ENCODE data around the gene TRNP1. TPM values are rescaled to one million over a fixed set of nuclear protein-coding genes. Genes with fewer than 3 reads are reported as not detected.

The TRNP1 gene
- polyA plus RNA-seq, 3 donors, result 0.55 to 2.8 (median 0.92) TPM

GRCh38 chr1:26965213-26965612 lies 28.3 kb upstream of the TRNP1 start:
- H3K9me3 Mint-ChIP-seq, result peaks cover 0 to 4% (median 2%) of the 10 kb centered on the region in 7 donors
- peaks cover 0 to 3% of the 10 kb centered on the region in 2 donors for H3K4me1 ChIP-seq (ENCODE audit: control insufficient read depth in 1 of 2, insufficient read depth in 2 of 2, low read length in 2 of 2)
- H3K27ac Mint-ChIP-seq, result no peak overlapping the region
- no peak overlapping the region for H3K27ac ChIP-seq (ENCODE audit: low read depth in 1 of 2, low read length in 2 of 2)
- no peaks in the 10 kb centered on the region for H4K20me1 ChIP-seq (ENCODE audit: insufficient read depth, low read length)
- WGBS (ENCODE audit: insufficient coverage), result 96% methylated on average over 5 of the region's 6 CpGs
- no peaks in the 10 kb centered on the region for H3K36me3 ChIP-seq (replicated peaks in 1 of 2; ENCODE audit: control insufficient read depth in 1 of 2, insufficient read depth in 2 of 2, low read length in 2 of 2)
- H3K4me1 Mint-ChIP-seq, result peaks cover 9% of the 10 kb centered on the region
- no peak overlapping the region for H2AFZ ChIP-seq (ENCODE audit: insufficient read depth, low read depth, low read length, poor library complexity, severe bottlenecking)
- intact Hi-C loops (cut with micrococcal nuclease), result no loop called here
- H3K79me2 ChIP-seq (ENCODE audit: insufficient read depth, low read length), result no peaks in the 10 kb centered on the region
- peaks cover 3 to 4% of the 10 kb centered on the region in 2 donors for H3K36me3 Mint-ChIP-seq
- H3K4me3 ChIP-seq (replicated peaks in 1 of 3; ENCODE audit: low read depth in 2 of 3, low read length in 3 of 3), result no peak overlapping the region
- H3K9ac ChIP-seq (ENCODE audit: insufficient read depth, low read length, poor library complexity, severe bottlenecking), result no peak overlapping the region
- DNase-seq, result no peak
- peaks cover 0 to 7% of the 10 kb centered on the region in 2 donors for H3K9me3 ChIP-seq (replicated peaks in 1 of 2; ENCODE audit: control insufficient read depth in 1 of 2, insufficient read depth in 1 of 2, low read length in 2 of 2)
- no peak overlapping the region for H3K4me3 Mint-ChIP-seq
- H3K27me3 Mint-ChIP-seq (ENCODE audit: low read depth in 3 of 3), result peaks cover 28 to 37% (median 31%) of the 10 kb centered on the region in 3 donors
- no peak for TF ChIP-seq CTCF (IDR thresholded peaks at IDR 0.05)
- no peak overlapping the region for H3K4me2 ChIP-seq (replicated peaks; ENCODE audit: extremely low read depth, low read length, poor library complexity, severe bottlenecking)
- peaks cover 15 to 23% of the 10 kb centered on the region in 2 donors for H3K27me3 ChIP-seq (ENCODE audit: control insufficient read depth in 2 of 2, insufficient read depth in 2 of 2, low read length in 2 of 2)

GRCh38 chr1:26965628-26966027 lies 27.9 kb upstream of the TRNP1 start:
- Histone ChIP-seq H3K79me2 (ENCODE audit: insufficient read depth, low read length) (no peaks in the 10 kb centered on the region), H3K4me2 (replicated peaks; ENCODE audit: extremely low read depth, low read length, poor library complexity, severe bottlenecking) (no peak overlapping the region), H4K20me1 (ENCODE audit: insufficient read depth, low read length) (no peaks in the 10 kb centered on the region), H3K9me3 (replicated peaks in 1 of 2; ENCODE audit: control insufficient read depth in 1 of 2, insufficient read depth in 1 of 2, low read length in 2 of 2) (peaks cover 0 to 3% of the 10 kb centered on the region in 2 donors), H3K4me1 (ENCODE audit: control insufficient read depth in 1 of 2, insufficient read depth in 2 of 2, low read length in 2 of 2) (no peaks in the 10 kb centered on the region), H2AFZ (ENCODE audit: insufficient read depth, low read depth, low read length, poor library complexity, severe bottlenecking) (no peak overlapping the region), H3K27me3 (ENCODE audit: control insufficient read depth in 2 of 2, insufficient read depth in 2 of 2, low read length in 2 of 2) (peaks cover 11 to 19% of the 10 kb centered on the region in 2 donors), H3K27ac (ENCODE audit: low read depth in 1 of 2, low read length in 2 of 2) (no peak overlapping the region), H3K9ac (ENCODE audit: insufficient read depth, low read length, poor library complexity, severe bottlenecking) (no peak overlapping the region), H3K4me3 (replicated peaks in 1 of 3; ENCODE audit: low read depth in 2 of 3, low read length in 3 of 3) (no peak overlapping the region), H3K36me3 (replicated peaks in 1 of 2; ENCODE audit: control insufficient read depth in 1 of 2, insufficient read depth in 2 of 2, low read length in 2 of 2) (no peaks in the 10 kb centered on the region)
- H3K27ac Mint-ChIP-seq, result no peak overlapping the region
- intact Hi-C loops (cut with micrococcal nuclease), result no loop called here
- H3K27me3 Mint-ChIP-seq (ENCODE audit: low read depth in 3 of 3), result peaks cover 24 to 35% (median 27%) of the 10 kb centered on the region in 3 donors
- WGBS (ENCODE audit: insufficient coverage), result 78% methylated on average over 1 of the region's 9 CpGs
- H3K4me1 Mint-ChIP-seq, result peaks cover 6% of the 10 kb centered on the region
- peaks cover 1 to 2% of the 10 kb centered on the region in 2 donors for H3K36me3 Mint-ChIP-seq
- peaks cover 0 to 1% (median 0%) of the 10 kb centered on the region in 7 donors for H3K9me3 Mint-ChIP-seq
- DNase-seq, result no peak
- H3K4me3 Mint-ChIP-seq, result no peak overlapping the region
- TF ChIP-seq CTCF (IDR thresholded peaks at IDR 0.05), result no peak
